Measurements from ENCODE around the gene HMOX2. TPM values are rescaled to one million over a fixed set of nuclear protein-coding genes. Genes with fewer than 3 reads are reported as not detected.
A peak's percentile ranks its signal among the peaks of the same experiment; 100 is the strongest.

The HMOX2 gene
- total and polyA plus RNA-seq, 2 donors (not counting 3 experiments of a cell fraction or from before 2014, with no cell fraction given) = 80.7 to 86.3 TPM

- ChIA-PET POLR2A (no interaction called here), CTCF (interaction anchor here (1.0 to 2.7 kb wide), 3 partner anchors 8 to 35 kb away, joined by 3 to 21 read pairs (median 7); no protein-coding TSS in a partner anchor)
- Histone ChIP-seq H3K27ac (ENCODE audit: insufficient read depth, low read depth, low read length) (no peak overlapping the region), H3K79me2 (ENCODE audit: control insufficient read depth, insufficient read depth, low read length) (no peaks in the 10 kb centered on the region), H3K9me3 (replicated peaks; ENCODE audit: control insufficient read depth, insufficient read depth, low read length) (no peaks in the 10 kb centered on the region), H3K4me1 (ENCODE audit: control insufficient read depth, extremely low read depth, insufficient read depth, low read length) (peaks cover 22% of the 10 kb centered on the region), H3K4me3 (replicated peaks in 1 of 3; ENCODE audit: insufficient read depth in 1 of 3, low read depth in 1 of 3, low read length in 3 of 3) (no peak overlapping the region), H3K27me3 (ENCODE audit: control insufficient read depth in 2 of 2, insufficient read depth in 2 of 2, low read length in 2 of 2) (no peaks in the 10 kb centered on the region), H2AFZ (ENCODE audit: low read depth, low read length) (no peak overlapping the region), H3K9me1 (replicated peaks; ENCODE audit: control insufficient read depth, extremely low read depth, insufficient read depth, low read length) (no peaks in the 10 kb centered on the region), H3K4me2 (ENCODE audit: insufficient read depth, low read length) (no peak overlapping the region), H3K36me3 (ENCODE audit: control insufficient read depth in 2 of 2, extremely low read depth in 1 of 2, insufficient read depth in 2 of 2, low read length in 2 of 2) (peaks cover 7 to 41% of the 10 kb centered on the region in 2 experiments), H3K9ac (replicated peaks; ENCODE audit: extremely low read depth, insufficient read depth, low read length) (no peak overlapping the region), H4K20me1 (replicated peaks; ENCODE audit: control insufficient read depth, extremely low read depth, insufficient read depth, low read length) (no peaks in the 10 kb centered on the region)
- dilution Hi-C loops (cut with MboI; ENCODE audit: extremely low pct_ligation_motif_present, low sequenced_read_pairs) (no loop called here), intact Hi-C loops (cut with micrococcal nuclease) (no loop called here)
- DNase-seq (ENCODE audit: low read depth, low spot score) = no peak
- TF ChIP-seq POLR2A (IDR thresholded peaks at IDR 0.05; ENCODE audit: low read depth, low read length) = no peak
- no peak for TF ChIP-seq POLR2AphosphoS5 (IDR thresholded peaks at IDR 0.05; ENCODE audit: insufficient read depth, low read depth, low read length)
- TF ChIP-seq, protein P1, sequence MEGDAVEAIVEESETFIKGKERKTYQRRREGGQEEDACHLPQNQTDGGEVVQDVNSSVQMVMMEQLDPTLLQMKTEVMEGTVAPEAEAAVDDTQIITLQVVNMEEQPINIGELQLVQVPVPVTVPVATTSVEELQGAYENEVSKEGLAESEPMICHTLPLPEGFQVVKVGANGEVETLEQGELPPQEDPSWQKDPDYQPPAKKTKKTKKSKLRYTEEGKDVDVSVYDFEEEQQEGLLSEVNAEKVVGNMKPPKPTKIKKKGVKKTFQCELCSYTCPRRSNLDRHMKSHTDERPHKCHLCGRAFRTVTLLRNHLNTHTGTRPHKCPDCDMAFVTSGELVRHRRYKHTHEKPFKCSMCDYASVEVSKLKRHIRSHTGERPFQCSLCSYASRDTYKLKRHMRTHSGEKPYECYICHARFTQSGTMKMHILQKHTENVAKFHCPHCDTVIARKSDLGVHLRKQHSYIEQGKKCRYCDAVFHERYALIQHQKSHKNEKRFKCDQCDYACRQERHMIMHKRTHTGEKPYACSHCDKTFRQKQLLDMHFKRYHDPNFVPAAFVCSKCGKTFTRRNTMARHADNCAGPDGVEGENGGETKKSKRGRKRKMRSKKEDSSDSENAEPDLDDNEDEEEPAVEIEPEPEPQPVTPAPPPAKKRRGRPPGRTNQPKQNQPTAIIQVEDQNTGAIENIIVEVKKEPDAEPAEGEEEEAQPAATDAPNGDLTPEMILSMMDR (IDR thresholded peaks at IDR 0.05; ENCODE audit: extremely low read depth in 1 of 2, insufficient read depth in 1 of 2, low read depth in 1 of 2, low read length in 2 of 2) = no peak
- no peak for TF ChIP-seq JUN (IDR thresholded peaks at IDR 0.05; ENCODE audit: borderline replicate concordance, insufficient read depth, insufficient read length, low read depth)
- TF ChIP-seq, protein P2, sequence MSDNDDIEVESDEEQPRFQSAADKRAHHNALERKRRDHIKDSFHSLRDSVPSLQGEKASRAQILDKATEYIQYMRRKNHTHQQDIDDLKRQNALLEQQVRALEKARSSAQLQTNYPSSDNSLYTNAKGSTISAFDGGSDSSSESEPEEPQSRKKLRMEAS (IDR thresholded peaks at IDR 0.05; ENCODE audit: insufficient read depth, insufficient read length) = no peak
- FAIRE-seq = no peak
- BruUV-seq (replicated peaks) = no TSS peak
These were observed 37.7 kb downstream of the HMOX2 start for GRCh38 chr16:4513881-4514280.

DNA sequence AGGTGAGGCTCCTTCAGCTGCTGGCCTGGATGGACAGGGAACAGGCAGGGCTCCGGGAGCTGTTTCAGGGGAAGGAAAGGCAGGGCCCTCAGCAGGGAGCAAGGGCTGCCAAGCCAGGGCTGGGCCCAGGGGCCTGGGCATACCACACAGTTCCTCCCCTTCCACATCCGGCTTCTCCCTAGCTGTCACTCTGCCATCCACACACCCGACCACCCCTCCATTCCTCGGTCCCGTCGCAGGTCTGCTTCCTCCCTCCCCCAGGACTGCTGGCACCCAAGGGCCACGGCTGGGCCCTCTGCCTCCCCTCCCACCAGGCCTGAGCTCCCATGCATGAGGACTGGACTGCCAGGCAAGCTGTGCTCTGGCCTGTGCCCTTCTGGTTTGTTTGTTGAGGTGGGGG, 38.4 kb downstream of the HMOX2 start:
- H3K27me3 ChIP-seq (ENCODE audit: control insufficient read depth in 2 of 2, insufficient read depth in 2 of 2, low read length in 2 of 2) = no peaks in the 10 kb centered on the region
- TF ChIP-seq, protein P1 (IDR thresholded peaks at IDR 0.05; ENCODE audit: extremely low read depth in 1 of 2, insufficient read depth in 1 of 2, low read depth in 1 of 2, low read length in 2 of 2) = no peak
- TF ChIP-seq JUN (IDR thresholded peaks at IDR 0.05; ENCODE audit: borderline replicate concordance, insufficient read depth, insufficient read length, low read depth) (no peak), GATA2 (IDR thresholded peaks at IDR 0.05; ENCODE audit: insufficient read depth, insufficient read length, low read depth, low read length) (no peak), POLR2AphosphoS5 (IDR thresholded peaks at IDR 0.05; ENCODE audit: insufficient read depth, low read depth, low read length) (no peak), EZH2 (IDR thresholded peaks at IDR 0.05; ENCODE audit: borderline replicate concordance, low read depth, low read length, severe bottlenecking) (no peak)
- intact Hi-C loops (cut with micrococcal nuclease) (no loop called here), dilution Hi-C loops (cut with MboI; ENCODE audit: extremely low pct_ligation_motif_present, low sequenced_read_pairs) (no loop called here)
- DNase-seq (ENCODE audit: low read depth, low spot score) (no peak), FAIRE-seq (no peak)
- no peaks in the 10 kb centered on the region for H3K9me3 ChIP-seq (replicated peaks; ENCODE audit: control insufficient read depth, insufficient read depth, low read length)
- H3K4me1 ChIP-seq (ENCODE audit: control insufficient read depth, extremely low read depth, insufficient read depth, low read length) = peaks cover 22% of the 10 kb centered on the region
- H3K4me2 ChIP-seq (ENCODE audit: insufficient read depth, low read length) = no peak overlapping the region
- ChIA-PET CTCF (interaction anchor here (1.0 to 2.7 kb wide), 6 partner anchors 8 to 441 kb away, joined by 3 to 21 read pairs (median 3); no protein-coding TSS in a partner anchor), POLR2A (no interaction called here)
- peaks cover 7 to 33% of the 10 kb centered on the region in 2 experiments for H3K36me3 ChIP-seq (ENCODE audit: control insufficient read depth in 2 of 2, extremely low read depth in 1 of 2, insufficient read depth in 2 of 2, low read length in 2 of 2)
- no peaks in the 10 kb centered on the region for H4K20me1 ChIP-seq (replicated peaks; ENCODE audit: control insufficient read depth, extremely low read depth, insufficient read depth, low read length)
- no peaks in the 10 kb centered on the region for H3K79me2 ChIP-seq (ENCODE audit: control insufficient read depth, insufficient read depth, low read length)
- no peak overlapping the region for H3K9ac ChIP-seq (replicated peaks; ENCODE audit: extremely low read depth, insufficient read depth, low read length)
- no peaks in the 10 kb centered on the region for H3K9me1 ChIP-seq (replicated peaks; ENCODE audit: control insufficient read depth, extremely low read depth, insufficient read depth, low read length)
- no TSS peak for BruUV-seq (replicated peaks)
- no peak overlapping the region for H2AFZ ChIP-seq (ENCODE audit: low read depth, low read length)
- H3K27ac ChIP-seq (ENCODE audit: insufficient read depth, low read depth, low read length) = peak overlapping the region; percentile 64
- no peak overlapping the region for H3K4me3 ChIP-seq (replicated peaks in 1 of 3; ENCODE audit: insufficient read depth in 1 of 3, low read depth in 1 of 3, low read length in 3 of 3)

Data from endothelial cell of umbilical vein (primary cell).